GM12878 (cell line): Measurements from ENCODE around the gene KIF25. TPM values are rescaled to one million over a fixed set of nuclear protein-coding genes. Genes with fewer than 3 reads are reported as not detected.

Experiments
- ATAC-seq: fragments of 200-7000 bp; cut with Tn5 transposase; 3 replicates; pipeline ENCODE4 v1.9.1; 2020; ENCODE audit warnings: mild to moderate bottlenecking, moderate library complexity
- BruUV-seq: library from RNA; stranded (reverse); fragments of 400-500 nt; replicated peaks from 2 replicates; lab custom pipeline; 2021; lab: Mats Ljungman, UMichigan
- CTCF ChIA-PET: fragments of 300-600 bp; sonication (Branson Sonifier 250); formaldehyde crosslinking; extraction: SDS; loops from one replicate; lab custom pipeline; 2021; ENCODE audit warnings: inconsistent platforms; lab: Yijun Ruan, JAX
- POLR2A ChIA-PET: fragments of 350-600 bp; formaldehyde crosslinking; extraction: SDS; loops from one replicate; lab custom pipeline; 2021; ENCODE audit warnings: inconsistent platforms; lab: Charles Lee
- RAD21 ChIA-PET: fragments of 300-600 bp; sonication (Branson Sonifier 250); formaldehyde crosslinking; loops from one replicate; lab custom pipeline; 2023; ENCODE audit warnings: antibody characterized with exemption; ENCODE audit not compliant: unreplicated experiment; lab: Charles Lee
- SMC1A ChIA-PET: fragments of 300-600 bp; sonication (Branson Sonifier 250); formaldehyde crosslinking; loops from one replicate; lab custom pipeline; 2023; ENCODE audit not compliant: unreplicated experiment, uncharacterized antibody; lab: Charles Lee
- DNase-seq: peaks from one replicate; pipeline ENCODE4 v3.0.0-alpha.2; 2011; ENCODE audit warnings: low read depth, low spot score
- FAIRE-seq: peaks from 3 replicates; lab custom pipeline; 2011; peaks lifted over from hg19 to GRCh38; lab: Jason Lieb, UNC
- H2AFZ ChIP-seq: 2 replicates; pipeline ENCODE4 v1.6.0; 2011; ENCODE audit warnings: low read depth, low read length, control low read depth; ENCODE audit not compliant: control insufficient read depth
- H3K27ac ChIP-seq: 2 replicates; pipeline ENCODE4 v1.5.1; 2011; ENCODE audit warnings: control low read depth; ENCODE audit not compliant: control insufficient read depth, insufficient read depth
- H3K27me3 ChIP-seq, 2 experiments: replicated peaks in 1 of 2; 2 replicates each; pipeline versions ENCODE4 v1.6.0 to v1.6.1; 2011; ENCODE audit warnings: low read length in 1 of 2; ENCODE audit not compliant: control insufficient read depth in 2 of 2, insufficient read depth in 2 of 2
- H3K36me3 ChIP-seq, 2 experiments: 2 replicates each; pipeline ENCODE4 v1.5.1; 2011; ENCODE audit warnings: low read length in 1 of 2; ENCODE audit not compliant: control insufficient read depth in 2 of 2, insufficient read depth in 2 of 2
- H3K4me1 ChIP-seq: 2 replicates; pipeline ENCODE4 v1.6.1; 2011; ENCODE audit warnings: mild to moderate bottlenecking, low read length, moderate library complexity, mixed read lengths; ENCODE audit not compliant: control insufficient read depth, insufficient read depth
- H3K4me2 ChIP-seq: 2 replicates; pipeline ENCODE4 v1.6.0; 2011; ENCODE audit warnings: control low read depth; ENCODE audit not compliant: control insufficient read depth, insufficient read depth
- H3K4me3 ChIP-seq: fragments of 200-600 bp; sonication (generic); 2 replicates; pipeline ENCODE4 v1.5.1; 2016
- H3K79me2 ChIP-seq: 2 replicates; pipeline ENCODE4 v1.6.0; 2011; ENCODE audit warnings: low read length; ENCODE audit not compliant: control insufficient read depth, insufficient read depth
- H3K9ac ChIP-seq: 2 replicates; pipeline ENCODE4 v1.8.0; 2011; ENCODE audit warnings: low read length, control low read depth, mixed read lengths; ENCODE audit not compliant: control insufficient read depth, insufficient read depth
- H3K9me3 ChIP-seq: replicated peaks from 3 replicates; pipeline ENCODE4 v1.5.1; 2011; ENCODE audit warnings: mild to moderate bottlenecking, low read length; ENCODE audit not compliant: control insufficient read depth, insufficient read depth
- H4K20me1 ChIP-seq: 2 replicates; pipeline ENCODE4 v1.6.0; 2011; ENCODE audit not compliant: control insufficient read depth, insufficient read depth
- BACH1 ChIP-seq: fragments of 450-650 bp; IDR thresholded peaks from 2 replicates; pipeline ENCODE4 v1.6.1; 2017; ENCODE audit warnings: mild to moderate bottlenecking, borderline replicate concordance
- BCL11A ChIP-seq: IDR thresholded peaks from 2 replicates; pipeline ENCODE4 v1.6.1; 2011; ENCODE audit warnings: low read depth, low read length
- HCFC1 ChIP-seq: fragments of 150-350 bp; IDR thresholded peaks from 2 replicates; pipeline ENCODE4 v1.6.1; 2014; ENCODE audit warnings: low read length
- NRF1 ChIP-seq: conservative IDR thresholded peaks from 2 replicates; pipeline ENCODE4 v1.6.1; 2011; ENCODE audit warnings: mild to moderate bottlenecking, low read depth, low read length, improper control_type of control experiment
- POLR2AphosphoS5 ChIP-seq: IDR thresholded peaks from 2 replicates; pipeline ENCODE4 v1.6.1; 2011; ENCODE audit warnings: mild to moderate bottlenecking, low read length, inconsistent platforms
- RBBP5 ChIP-seq: fragments of 200-600 bp; sonication (generic); conservative IDR thresholded peaks from 2 replicates; pipeline ENCODE4 v1.6.1; 2016
- RUNX3 ChIP-seq: IDR thresholded peaks from 2 replicates; pipeline ENCODE4 v1.6.1; 2012; ENCODE audit warnings: low read length, inconsistent platforms
- SMARCA5 ChIP-seq: fragments of 450-650 bp; IDR thresholded peaks from 2 replicates; pipeline ENCODE4 v1.6.1; 2017; ENCODE audit warnings: mild to moderate bottlenecking
- SREBF1 ChIP-seq: IDR thresholded peaks from 2 replicates; pipeline ENCODE4 v1.6.1; 2012; ENCODE audit warnings: mild to moderate bottlenecking, low read length
- TAF1 ChIP-seq: IDR thresholded peaks from 2 replicates; pipeline ENCODE4 v1.6.1; 2011; ENCODE audit warnings: mild to moderate bottlenecking, low read depth, low read length, borderline replicate concordance
- TCF3 ChIP-seq: IDR thresholded peaks from 2 replicates; pipeline ENCODE4 v1.6.1; 2012; ENCODE audit warnings: low read depth, mild to moderate bottlenecking, low read length, borderline replicate concordance; ENCODE audit not compliant: insufficient read depth
- YBX1 ChIP-seq: fragments of 450-650 bp; IDR thresholded peaks from 2 replicates; pipeline ENCODE4 v1.6.1; 2016; ENCODE audit warnings: antibody characterized with exemption
- ZBTB11 ChIP-seq: fragments of 450-650 bp; formaldehyde crosslinking; IDR thresholded peaks from 2 replicates; pipeline ENCODE4 v1.5.0; 2022; ENCODE audit warnings: mild to moderate bottlenecking, missing genetic modification characterization
- ZNF622 ChIP-seq: fragments of 450-650 bp; IDR thresholded peaks from 2 replicates; pipeline ENCODE4 v1.6.1; 2017; ENCODE audit warnings: mild to moderate bottlenecking, inconsistent platforms
- WGBS: methylation state at CpG from one replicate; pipeline ENCODE4 v1.1.6; 2016; ENCODE audit warnings: low lambda C conversion rate; ENCODE audit not compliant: insufficient replicate concordance, insufficient coverage; ENCODE audit errors: missing lambda C conversion rate; 5-methylcytosine and 5-hydroxymethylcytosine counted together
- in situ Hi-C: fragments of 300-500 bp; cut with MboI; formaldehyde crosslinking; loops from 9 replicates; pipeline ENCODE4 v1.14.3; 2018; ENCODE audit warnings: mixed read lengths
- intact Hi-C: fragments of 100-400 bp; cut with micrococcal nuclease; formaldehyde crosslinking; loops from one replicate; pipeline ENCODE4 v1.14.2; 2022; ENCODE audit not compliant: unreplicated experiment
- polyA plus RNA-seq, 11 experiments: library from polyadenylated mRNA; depleted of rRNA in 4 of 11; unstranded in 6 of 11; stranded (reverse) in 5 of 11; fragments of >200 nt; fragmentation: Nextera tagmentation in 4 of 11; fragmentation: Illumina TruSeq in 1 of 11; extraction: Ambion mirVana in 4 of 11; extraction: Trizol in 1 of 11; gene quantifications; 1 replicate in 1 of 11; 2 replicates in 10 of 11; pipeline versions ENCODE4 v1.2.1 to v1.2.3, GENCODE V29; 2011 to 2016; ENCODE audit warnings: inconsistent platforms in 2 of 11, missing spikeins in 2 of 11, low read depth in 1 of 11
- total RNA-seq, 4 experiments: library from RNA; depleted of rRNA in 3 of 4; stranded (reverse); fragments of >200 nt in 3 of 4; fragmentation: Illumina TruSeq in 1 of 4; extraction: Trizol in 1 of 4; gene quantifications; 2 replicates each; pipeline versions ENCODE4 v1.2.1 to v1.2.3, GENCODE V29; 2013 to 2021
- TF ChIP-seq, protein P1 (sequence below): fragments of 450-650 bp; IDR thresholded peaks from 2 replicates; pipeline ENCODE4 v1.6.1; 2017; ENCODE audit warnings: mild to moderate bottlenecking, moderate library complexity
- TF ChIP-seq, protein P2 (sequence below): fragments of 450-650 bp; conservative IDR thresholded peaks from 2 replicates; pipeline ENCODE4 v1.6.1; 2017; ENCODE audit warnings: mild to moderate bottlenecking, moderate library complexity

KIF25 gene
- total and polyA plus RNA-seq, 10 of the 15 experiments (the other 5 are each of a cell fraction or from before 2014, with no cell fraction given) = not detected

DNA sequence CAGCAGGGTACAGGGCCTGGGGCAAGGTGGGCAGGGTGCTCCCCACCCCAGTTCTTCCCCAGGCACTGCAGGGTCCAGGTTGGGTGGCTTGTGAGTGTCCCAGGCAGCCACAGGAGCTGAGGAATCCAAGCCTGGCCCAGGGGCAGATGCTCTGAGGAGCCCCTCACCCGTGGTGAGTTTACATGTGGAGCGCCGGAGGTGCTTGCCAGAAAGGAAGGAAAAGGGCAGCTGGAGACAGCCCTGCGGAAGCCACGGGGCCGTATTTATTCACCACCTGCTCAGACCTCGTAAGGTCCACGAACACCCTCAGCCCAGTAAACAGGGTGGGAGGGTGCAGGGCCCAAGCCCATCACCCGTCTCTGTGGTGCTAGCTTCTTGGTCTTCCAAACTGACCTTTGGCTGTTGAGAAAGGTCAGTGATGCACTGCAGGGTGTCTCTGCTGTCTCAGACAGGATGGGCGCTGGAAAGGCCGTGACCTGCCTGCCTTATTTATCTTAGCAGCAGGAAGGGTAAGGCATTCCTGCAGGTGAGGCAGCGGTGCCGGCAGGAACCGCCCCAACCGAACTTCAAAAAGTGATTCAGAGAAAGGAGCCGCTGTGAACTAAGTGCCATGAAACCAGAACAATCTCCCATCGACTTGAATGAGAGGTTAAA lies 85.5 kb downstream of the KIF25 start (continued):
- TF ChIP-seq RBBP5 (no peak), SREBF1 (no peak), YBX1 (no peak), TCF3 (no peak)

GRCh38 chr6:168083514-168083885 lies 86.0 kb downstream of the KIF25 start:
- Histone ChIP-seq H3K27me3 (no peaks in the 10 kb centered on the region), H3K4me1 (no peaks in the 10 kb centered on the region), H3K27ac (no peak overlapping the region), H3K79me2 (no peaks in the 10 kb centered on the region), H4K20me1 (no peaks in the 10 kb centered on the region), H3K36me3 (no peaks in the 10 kb centered on the region), H3K9me3 (no peaks in the 10 kb centered on the region), H2AFZ (no peak overlapping the region), H3K4me2 (no peak overlapping the region), H3K9ac (no peak overlapping the region), H3K4me3 (no peak overlapping the region)
- ChIA-PET CTCF (no interaction called here), RAD21 (no interaction called here), SMC1A (no interaction called here), POLR2A (no interaction called here)
- BruUV-seq = no TSS peak
- FAIRE-seq (no peak), ATAC-seq (no peak), DNase-seq (no peak)
- in situ Hi-C loops (no loop called here), intact Hi-C loops (no loop called here)
- 71% methylated on average over 1 of the region's 5 CpGs for WGBS
- TF ChIP-seq BACH1 (no peak), RUNX3 (no peak), HCFC1 (no peak), NRF1 (no peak), POLR2AphosphoS5 (no peak), SMARCA5 (no peak), ZNF622 (no peak), TAF1 (no peak), ZBTB11 (CRISPR knock-in tag) (no peak), BCL11A (no peak)
- TF ChIP-seq, protein P1, sequence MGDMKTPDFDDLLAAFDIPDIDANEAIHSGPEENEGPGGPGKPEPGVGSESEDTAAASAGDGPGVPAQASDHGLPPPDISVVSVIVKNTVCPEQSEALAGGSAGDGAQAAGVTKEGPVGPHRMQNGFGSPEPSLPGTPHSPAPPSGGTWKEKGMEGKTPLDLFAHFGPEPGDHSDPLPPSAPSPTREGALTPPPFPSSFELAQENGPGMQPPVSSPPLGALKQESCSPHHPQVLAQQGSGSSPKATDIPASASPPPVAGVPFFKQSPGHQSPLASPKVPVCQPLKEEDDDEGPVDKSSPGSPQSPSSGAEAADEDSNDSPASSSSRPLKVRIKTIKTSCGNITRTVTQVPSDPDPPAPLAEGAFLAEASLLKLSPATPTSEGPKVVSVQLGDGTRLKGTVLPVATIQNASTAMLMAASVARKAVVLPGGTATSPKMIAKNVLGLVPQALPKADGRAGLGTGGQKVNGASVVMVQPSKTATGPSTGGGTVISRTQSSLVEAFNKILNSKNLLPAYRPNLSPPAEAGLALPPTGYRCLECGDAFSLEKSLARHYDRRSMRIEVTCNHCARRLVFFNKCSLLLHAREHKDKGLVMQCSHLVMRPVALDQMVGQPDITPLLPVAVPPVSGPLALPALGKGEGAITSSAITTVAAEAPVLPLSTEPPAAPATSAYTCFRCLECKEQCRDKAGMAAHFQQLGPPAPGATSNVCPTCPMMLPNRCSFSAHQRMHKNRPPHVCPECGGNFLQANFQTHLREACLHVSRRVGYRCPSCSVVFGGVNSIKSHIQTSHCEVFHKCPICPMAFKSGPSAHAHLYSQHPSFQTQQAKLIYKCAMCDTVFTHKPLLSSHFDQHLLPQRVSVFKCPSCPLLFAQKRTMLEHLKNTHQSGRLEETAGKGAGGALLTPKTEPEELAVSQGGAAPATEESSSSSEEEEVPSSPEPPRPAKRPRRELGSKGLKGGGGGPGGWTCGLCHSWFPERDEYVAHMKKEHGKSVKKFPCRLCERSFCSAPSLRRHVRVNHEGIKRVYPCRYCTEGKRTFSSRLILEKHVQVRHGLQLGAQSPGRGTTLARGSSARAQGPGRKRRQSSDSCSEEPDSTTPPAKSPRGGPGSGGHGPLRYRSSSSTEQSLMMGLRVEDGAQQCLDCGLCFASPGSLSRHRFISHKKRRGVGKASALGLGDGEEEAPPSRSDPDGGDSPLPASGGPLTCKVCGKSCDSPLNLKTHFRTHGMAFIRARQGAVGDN = no peak
- TF ChIP-seq, protein P2, sequence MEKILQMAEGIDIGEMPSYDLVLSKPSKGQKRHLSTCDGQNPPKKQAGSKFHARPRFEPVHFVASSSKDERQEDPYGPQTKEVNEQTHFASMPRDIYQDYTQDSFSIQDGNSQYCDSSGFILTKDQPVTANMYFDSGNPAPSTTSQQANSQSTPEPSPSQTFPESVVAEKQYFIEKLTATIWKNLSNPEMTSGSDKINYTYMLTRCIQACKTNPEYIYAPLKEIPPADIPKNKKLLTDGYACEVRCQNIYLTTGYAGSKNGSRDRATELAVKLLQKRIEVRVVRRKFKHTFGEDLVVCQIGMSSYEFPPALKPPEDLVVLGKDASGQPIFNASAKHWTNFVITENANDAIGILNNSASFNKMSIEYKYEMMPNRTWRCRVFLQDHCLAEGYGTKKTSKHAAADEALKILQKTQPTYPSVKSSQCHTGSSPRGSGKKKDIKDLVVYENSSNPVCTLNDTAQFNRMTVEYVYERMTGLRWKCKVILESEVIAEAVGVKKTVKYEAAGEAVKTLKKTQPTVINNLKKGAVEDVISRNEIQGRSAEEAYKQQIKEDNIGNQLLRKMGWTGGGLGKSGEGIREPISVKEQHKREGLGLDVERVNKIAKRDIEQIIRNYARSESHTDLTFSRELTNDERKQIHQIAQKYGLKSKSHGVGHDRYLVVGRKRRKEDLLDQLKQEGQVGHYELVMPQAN = no peak
